HepG2 (cell line): ENCODE measurements around the gene SMYD4. TPM values are rescaled to one million over a fixed set of nuclear protein-coding genes. Genes with fewer than 3 reads are reported as not detected.
A peak's percentile ranks its signal among the peaks of the same experiment; 100 is the strongest.

Experiments
- CHD2 ChIP-seq: IDR thresholded peaks from 2 replicates; pipeline ENCODE4 v1.6.1; 2011; ENCODE audit warnings: low read depth, low read length, improper control_type of control experiment
- DBP ChIP-seq: sonication (generic); formaldehyde crosslinking; IDR thresholded peaks from 2 replicates; pipeline ENCODE4 v1.4.0; 2020; ENCODE audit warnings: missing genetic modification reagents; ENCODE audit errors: not compliant biosample characterization
- ETV6 ChIP-seq: sonication (generic); formaldehyde crosslinking; conservative IDR thresholded peaks from 2 replicates; pipeline ENCODE4 v1.4.0; 2020; ENCODE audit warnings: missing genetic modification reagents
- HNRNPLL ChIP-seq: fragments of 200-400 bp; formaldehyde crosslinking; IDR thresholded peaks from 2 replicates; pipeline ENCODE4 v1.6.1; 2017; ENCODE audit warnings: mild to moderate bottlenecking, low read depth, low read length; ENCODE audit not compliant: poor library complexity, severe bottlenecking
- ISL2 ChIP-seq: sonication (generic); formaldehyde crosslinking; IDR thresholded peaks from 2 replicates; pipeline ENCODE4 v1.5.0; 2020; ENCODE audit warnings: missing genetic modification reagents
- NR0B2 ChIP-seq: sonication (generic); formaldehyde crosslinking; IDR thresholded peaks from 2 replicates; pipeline ENCODE4 v1.4.0; 2020; ENCODE audit warnings: mild to moderate bottlenecking, missing genetic modification reagents
- RFXANK ChIP-seq: IDR thresholded peaks from 2 replicates; pipeline ENCODE4 v1.6.1; 2016
- SP1 ChIP-seq, 2 experiments: fragments of 450-650 bp in 1 of 2; sonication (generic) in 1 of 2; formaldehyde crosslinking in 1 of 2; IDR thresholded peaks; 2 replicates each; pipeline versions ENCODE4 v1.4.0 to v1.6.1; 2016 to 2020; ENCODE audit warnings: missing genetic modification reagents in 1 of 2
- SUZ12 ChIP-seq: fragments of 150-350 bp; IDR thresholded peaks from 2 replicates; pipeline ENCODE4 v1.6.1; 2014; ENCODE audit warnings: low read depth, low read length
- TAF1 ChIP-seq: sonication (generic); formaldehyde crosslinking; IDR thresholded peaks from 2 replicates; pipeline ENCODE4 v1.4.0; 2020; ENCODE audit warnings: missing genetic modification reagents
- TEAD3 ChIP-seq: optimal IDR thresholded peaks from 2 replicates; pipeline ENCODE3; 2016; ENCODE audit warnings: borderline replicate concordance
- TRIM22 ChIP-seq: fragments of 450-650 bp; IDR thresholded peaks from 2 replicates; pipeline ENCODE4 v1.6.1; 2017
- TRIM24 ChIP-seq: sonication (generic); formaldehyde crosslinking; IDR thresholded peaks from 2 replicates; pipeline ENCODE4 v1.8.0; 2022; ENCODE audit warnings: mild to moderate bottlenecking, missing genetic modification reagents
- UBTF ChIP-seq: sonication (generic); formaldehyde crosslinking; IDR thresholded peaks from 2 replicates; pipeline ENCODE4 v1.4.0; 2020; ENCODE audit warnings: mild to moderate bottlenecking, missing genetic modification reagents
- ZNF280B ChIP-seq: sonication (generic); formaldehyde crosslinking; IDR thresholded peaks from 2 replicates; pipeline ENCODE4 v1.5.0; 2020; ENCODE audit warnings: missing genetic modification reagents, mild to moderate bottlenecking, borderline replicate concordance
- ZNF34 ChIP-seq: sonication (generic); formaldehyde crosslinking; IDR thresholded peaks from 2 replicates; pipeline ENCODE4 v1.4.0; 2020; ENCODE audit warnings: mild to moderate bottlenecking, missing genetic modification reagents, borderline replicate concordance
- ZNF512B ChIP-seq: sonication (generic); formaldehyde crosslinking; IDR thresholded peaks from 2 replicates; pipeline ENCODE4 v1.5.1; 2020; ENCODE audit warnings: missing genetic modification reagents, mild to moderate bottlenecking, borderline replicate concordance
- polyA plus RNA-seq, 8 experiments: library from polyadenylated mRNA; depleted of rRNA in 3 of 8; stranded (reverse) in 7 of 8; unstranded in 1 of 8; fragments of >200 nt; fragmentation: Illumina TruSeq in 4 of 8; extraction: Trizol in 4 of 8; gene quantifications; 2 replicates each; pipeline versions ENCODE4 v1.2.1 to v1.2.3, GENCODE V29; 2011 to 2016; ENCODE audit warnings: low read depth in 4 of 8, missing spikeins in 1 of 8, mixed read lengths in 1 of 8; ENCODE audit not compliant: insufficient read depth in 1 of 8
- total RNA-seq, 5 experiments: library from RNA; depleted of rRNA; stranded (reverse); fragments of >200 nt; fragmentation: Illumina TruSeq; extraction: Trizol; gene quantifications; 2 replicates each; pipeline ENCODE4 v1.2.3, GENCODE V29; 2016; ENCODE audit warnings: low read depth in 1 of 5

SMYD4 gene
- total and polyA plus RNA-seq, 2 of the 13 experiments (the other 11 are each of a cell fraction or from before 2014, with no cell fraction given), result 7.4 to 11.3 TPM

- TF ChIP-seq TRIM22 (no peak), ETV6 (CRISPR knock-in tag) (peak; percentile 4), DBP (peak; percentile 62), ISL2 (CRISPR knock-in tag) (peak; percentile 14), RFXANK (CRISPR knock-in tag) (no peak), UBTF (peak; percentile 58), SP1 (IDR thresholded peaks at IDR 0.05) (no peak), SP1 (CRISPR knock-in tag; IDR thresholded peaks at IDR 0.05) (no peak), ZNF280B (CRISPR knock-in tag) (0 out of 2 replicates have a peak, but pooled peaks have one; percentile 12), HNRNPLL (peak; percentile 14), TEAD3 (CRISPR knock-in tag) (peak; percentile 20), TRIM24 (CRISPR knock-in tag) (no peak), CHD2 (no peak), TAF1 (CRISPR knock-in tag) (peak; percentile 53), ZNF34 (CRISPR knock-in tag) (0 out of 2 replicates have a peak, but pooled peaks have one; percentile 68), SUZ12 (no peak), ZNF512B (peak; percentile 50; the same call in 1 of the 2 replicates), NR0B2 (no peak)
These were observed 67.3 kb downstream of the SMYD4 start (continued) for GRCh38 chr17:1762233-1762900.
